Adrenal gland (tissue), 12 donors: ENCODE results near the gene GIGYF2. TPM values are rescaled to one million over a fixed set of nuclear protein-coding genes. Genes with fewer than 3 reads are reported as not detected.

ENCODE experiments used
- DNase-seq, 7 donors: peaks; one replicate each; pipeline ENCODE4 v3.0.0-alpha.2; 2019 to 2020
- H3K27ac ChIP-seq, 5 donors: fragments of 200-600 bp; sonication (generic) in 4 of 5; 1 replicate in 3 of 5; 2 replicates in 2 of 5; pipeline versions ENCODE4 v1.5.1 to v1.8.0; 2016 to 2020; ENCODE audit warnings: mild to moderate bottlenecking in 1 of 5
- H3K27me3 ChIP-seq: fragments of 200-600 bp; 2 replicates; pipeline ENCODE4 v1.8.0; 2021
- H3K36me3 ChIP-seq, 2 donors: fragments of 200-600 bp; replicated peaks in 1 of 2; 1 replicate in 1 of 2; 2 replicates in 1 of 2; pipeline versions ENCODE4 v1.5.1 to v1.8.0; 2018 to 2022
- H3K4me1 ChIP-seq, 2 donors: fragments of 200-600 bp; replicated peaks in 1 of 2; 1 replicate in 1 of 2; 2 replicates in 1 of 2; pipeline versions ENCODE4 v1.5.1 to v1.8.0; 2018 to 2021
- H3K4me3 ChIP-seq, 4 donors: fragments of 200-600 bp; sonication (generic) in 3 of 4; one replicate each; pipeline ENCODE4 v1.5.1; 2016 to 2018
- H3K9me3 ChIP-seq, 3 donors: fragments of 200-600 bp; sonication (generic) in 1 of 3; replicated peaks in 1 of 3; 1 replicate in 2 of 3; 2 replicates in 1 of 3; pipeline versions ENCODE4 v1.5.1 to v1.8.0; 2016 to 2021
- CTCF ChIP-seq, 6 experiments: fragments of 450-650 bp in 4 of 6; fragments of 200-600 bp in 2 of 6; sonication (generic) in 1 of 6; IDR thresholded peaks; 1 replicate in 5 of 6; 2 replicates in 1 of 6; pipeline versions ENCODE4 v1.5.1 to v1.8.0; 2016 to 2021; ENCODE audit warnings: antibody characterized with exemption in 6 of 6, mild to moderate bottlenecking in 2 of 6, moderate library complexity in 1 of 6
- POLR2A ChIP-seq, 2 donors: fragments of 450-650 bp; IDR thresholded peaks; one replicate each; pipeline ENCODE4 v1.6.1; 2017; ENCODE audit warnings: antibody characterized with exemption in 2 of 2, mild to moderate bottlenecking in 2 of 2, moderate library complexity in 1 of 2
- WGBS, 4 donors: extraction: QIAGEN DNeasy Blood & Tissue Kit in 2 of 4; methylation state at CpG; one replicate each; pipeline versions ENCODE4 v1.1.5 to v1.1.7; 2013 to 2017; 5-methylcytosine and 5-hydroxymethylcytosine counted together
- intact Hi-C, 2 donors: fragments of 100-400 bp; cut with DNase I; formaldehyde crosslinking; loops; one replicate each; pipeline versions ENCODE4 v1.14.1 to v1.15.0; 2022 to 2023
- polyA plus RNA-seq, 3 donors: library from polyadenylated mRNA; stranded (reverse); fragments of 200-250 nt in 2 of 3; fragments of 350-450 nt in 1 of 3; fragmentation: Illumina TruSeq in 1 of 3; extraction: RNeasy Lipid Tissue Mini Kit (QIAGEN cat#74804) in 1 of 3; gene quantifications; one replicate each; pipeline ENCODE4 v1.2.3, GENCODE V29; 2013 to 2014
- total RNA-seq, 9 donors: library from RNA; depleted of rRNA in 4 of 9; stranded (reverse); fragments of >200 nt in 4 of 9; fragments of 120-200 nt in 1 of 9; fragmentation: NEBNext Ultra II Directional in 1 of 9; extraction: Animal tissue kit (Norgen Biotek cat#: 25700) in 1 of 9; gene quantifications; one replicate each; pipeline versions ENCODE4 v1.1.0 to v1.2.4, GENCODE V29; 2013 to 2023
- donor health status: healthy with polysubstance abuse.
- donor health status: Bipolar disorder and iron deficiency.
- donor health status: DM: yes; HTN: yes; CAD: no.
- donor health status: DM: no; HTN: no; CAD: no.
- donor health status: DM: no; HTN: no; CAD: no.
- donor health status: DM: yes; HTN: yes; CAD: no.

The GIGYF2 gene
- total and polyA plus RNA-seq, 12 donors: 13.5 to 93.7 (median 65.4) TPM

- DNase-seq: no peak
- WGBS, 4 donors: 79 to 92% (median 79%) methylated on average over 4 of the region's 4 CpGs
- intact Hi-C loops: no loop called here
- Histone ChIP-seq H3K27ac (no peak overlapping the region), H3K27me3 (no peaks in the 10 kb centered on the region), H3K4me3 (no peak overlapping the region), H3K4me1 (no peaks in the 10 kb centered on the region), H3K36me3 (peaks cover 0 to 20% of the 10 kb centered on the region in 2 donors), H3K9me3 (no peaks in the 10 kb centered on the region)
- TF ChIP-seq POLR2A (IDR thresholded peaks at IDR 0.05) (no peak), CTCF (IDR thresholded peaks at IDR 0.05) (no peak)
Measured at GRCh38 chr2:232741294-232741693, 44.2 kb downstream of the GIGYF2 start.

GRCh38 chr2:232741972-232742371 is 44.8 kb downstream of the GIGYF2 start:
- DNase-seq: no peak
- 94 to 99% (median 97%) methylated on average over 3 of the region's 3 CpGs for WGBS, 4 donors
- Histone ChIP-seq H3K27ac (no peak overlapping the region), H3K4me3 (no peak overlapping the region), H3K36me3 (peaks cover 0 to 15% of the 10 kb centered on the region in 2 donors), H3K9me3 (no peaks in the 10 kb centered on the region), H3K27me3 (no peaks in the 10 kb centered on the region), H3K4me1 (no peaks in the 10 kb centered on the region)
- no peak for TF ChIP-seq CTCF (IDR thresholded peaks at IDR 0.05)
- no peak for TF ChIP-seq POLR2A (IDR thresholded peaks at IDR 0.05)
- intact Hi-C loops: no loop called here

- no peak for TF ChIP-seq CTCF (IDR thresholded peaks at IDR 0.05)
- TF ChIP-seq POLR2A (IDR thresholded peaks at IDR 0.05): no peak
- H3K27ac ChIP-seq: no peak overlapping the region
- no peaks in the 10 kb centered on the region for H3K9me3 ChIP-seq
- H3K36me3 ChIP-seq: peaks cover 0 to 23% of the 10 kb centered on the region in 2 donors
- no peaks in the 10 kb centered on the region for H3K4me1 ChIP-seq
- H3K27me3 ChIP-seq: no peaks in the 10 kb centered on the region
- no peak overlapping the region for H3K4me3 ChIP-seq
- intact Hi-C loops: no loop called here
- DNase-seq: no peak
- 88 to 97% (median 90%) methylated on average over 1 of the region's 1 CpG for WGBS, 4 donors
Measured at GRCh38 chr2:232744963-232745362, 47.8 kb downstream of the GIGYF2 start.

GRCh38 chr2:232748038-232748437 is 50.9 kb downstream of the GIGYF2 start:
- no peak overlapping the region for H3K4me3 ChIP-seq
- TF ChIP-seq POLR2A (IDR thresholded peaks at IDR 0.05) (no peak), CTCF (IDR thresholded peaks at IDR 0.05) (no peak)
- intact Hi-C loops: no loop called here
- no peaks in the 10 kb centered on the region for H3K4me1 ChIP-seq
- peaks cover 0 to 38% of the 10 kb centered on the region in 2 donors for H3K36me3 ChIP-seq
- H3K9me3 ChIP-seq: no peaks in the 10 kb centered on the region
- WGBS, 4 donors: 93 to 98% (median 96%) methylated on average over 3 of the region's 3 CpGs
- no peak overlapping the region for H3K27ac ChIP-seq
- H3K27me3 ChIP-seq: no peaks in the 10 kb centered on the region
- DNase-seq: no peak
